IMR-90 (cell line): ENCODE results near the gene BCAR1. TPM values are rescaled to one million over a fixed set of nuclear protein-coding genes. Genes with fewer than 3 reads are reported as not detected.
A peak's percentile ranks its signal among the peaks of the same experiment; 100 is the strongest.

Experiments
- ATAC-seq: fragments of 200-7000 bp; cut with Tn5 transposase; 2 replicates; pipeline ENCODE4 v1.9.1; 2020; ENCODE audit warnings: low read depth, mild to moderate bottlenecking, moderate library complexity
- BruUV-seq: library from RNA; stranded (reverse); fragments of 400-500 nt; replicated peaks from 2 replicates; lab custom pipeline; 2021; lab: Mats Ljungman, UMichigan
- CTCF ChIA-PET: fragments of 300-600 bp; formaldehyde crosslinking; extraction: SDS; loops from one replicate; lab custom pipeline; 2021; ENCODE audit warnings: antibody characterized with exemption; lab: Yijun Ruan, JAX
- POLR2A ChIA-PET: fragments of 300-600 bp; sonication (Branson Sonifier 250); formaldehyde crosslinking; loops from one replicate; lab custom pipeline; 2022; ENCODE audit warnings: antibody characterized with exemption; ENCODE audit not compliant: unreplicated experiment; lab: Charles Lee
- DNase-seq: peaks from one replicate; pipeline ENCODE4 v3.0.0; 2013
- H2AFZ ChIP-seq: replicated peaks from 2 replicates; pipeline ENCODE3; 2013; ENCODE audit warnings: low read length, mild to moderate bottlenecking; ENCODE audit not compliant: poor library complexity
- H2AK5ac ChIP-seq: 2 replicates; pipeline ENCODE4 v1.6.1; 2013; ENCODE audit warnings: low read depth, low read length, inconsistent platforms
- H2AK9ac ChIP-seq: replicated peaks from 2 replicates; pipeline ENCODE3; 2013; ENCODE audit warnings: mild to moderate bottlenecking, low read depth, low read length, moderate library complexity; ENCODE audit not compliant: poor library complexity
- H2BK120ac ChIP-seq: 2 replicates; pipeline ENCODE4 v1.6.1; 2013; ENCODE audit warnings: low read depth, low read length, inconsistent platforms
- H2BK15ac ChIP-seq: 3 replicates; pipeline ENCODE4 v1.6.1; 2013; ENCODE audit warnings: low read depth, low read length, inconsistent platforms
- H2BK20ac ChIP-seq: 2 replicates; pipeline ENCODE4 v1.6.1; 2013; ENCODE audit warnings: low read depth, mild to moderate bottlenecking, inconsistent platforms, low read length, moderate library complexity
- H2BK5ac ChIP-seq: 2 replicates; pipeline ENCODE4 v1.6.1; 2013; ENCODE audit warnings: mild to moderate bottlenecking, low read depth, low read length, inconsistent platforms; ENCODE audit not compliant: poor library complexity, severe bottlenecking
- H3K14ac ChIP-seq: replicated peaks from 2 replicates; pipeline ENCODE4 v1.6.1; 2013; ENCODE audit warnings: low read depth, low read length, inconsistent platforms
- H3K18ac ChIP-seq: 2 replicates; pipeline ENCODE4 v1.6.1; 2013; ENCODE audit warnings: low read depth, low read length, control low read depth
- H3K23ac ChIP-seq: 2 replicates; pipeline ENCODE4 v1.6.1; 2013; ENCODE audit warnings: low read depth, low read length, inconsistent platforms
- H3K27ac ChIP-seq: 2 replicates; pipeline ENCODE4 v1.5.1; 2013; ENCODE audit warnings: mild to moderate bottlenecking, control low read depth, low read length; ENCODE audit not compliant: insufficient read depth
- H3K27me3 ChIP-seq: 2 replicates; pipeline ENCODE4 v1.6.1; 2013; ENCODE audit warnings: low read length; ENCODE audit not compliant: control insufficient read depth, insufficient read depth
- H3K36me3 ChIP-seq: 2 replicates; pipeline ENCODE4 v1.6.1; 2013; ENCODE audit warnings: low read length, mixed read lengths; ENCODE audit not compliant: control insufficient read depth, insufficient read depth
- H3K4ac ChIP-seq: 2 replicates; pipeline ENCODE4 v1.6.1; 2013; ENCODE audit warnings: low read depth, low read length, inconsistent platforms
- H3K4me1 ChIP-seq: 2 replicates; pipeline ENCODE4 v1.6.1; 2013; ENCODE audit warnings: low read length, mixed read lengths; ENCODE audit not compliant: control insufficient read depth, insufficient read depth
- H3K4me2 ChIP-seq: 2 replicates; pipeline ENCODE4 v1.6.1; 2013; ENCODE audit warnings: low read depth, mild to moderate bottlenecking, control low read depth, low read length, moderate library complexity
- H3K4me3 ChIP-seq: 2 replicates; pipeline ENCODE4 v1.5.1; 2013; ENCODE audit warnings: low read depth, mild to moderate bottlenecking, control low read depth, low read length, moderate library complexity; ENCODE audit not compliant: insufficient read depth
- H3K56ac ChIP-seq: 2 replicates; pipeline ENCODE4 v1.6.1; 2013; ENCODE audit warnings: low read length, inconsistent platforms; ENCODE audit not compliant: insufficient read depth; ENCODE audit errors: extremely low read depth
- H3K79me1 ChIP-seq, 2 experiments: 2 replicates each; pipeline ENCODE4 v1.6.1; 2013; ENCODE audit warnings: low read length in 2 of 2, inconsistent platforms in 1 of 2, low read depth in 1 of 2
- H3K9ac ChIP-seq: 2 replicates; pipeline ENCODE4 v1.6.1; 2013; ENCODE audit warnings: low read depth, low read length, control low read depth
- H3K9me1 ChIP-seq: 2 replicates; pipeline ENCODE4 v1.6.1; 2013; ENCODE audit warnings: low read length, inconsistent platforms; ENCODE audit not compliant: insufficient read depth
- H3K9me3 ChIP-seq: 2 replicates; pipeline ENCODE4 v1.6.1; 2013; ENCODE audit warnings: low read length; ENCODE audit not compliant: control insufficient read depth, insufficient read depth
- H4K20me1 ChIP-seq: 2 replicates; pipeline ENCODE4 v1.6.1; 2013; ENCODE audit warnings: low read length, inconsistent platforms; ENCODE audit not compliant: insufficient read depth
- H4K5ac ChIP-seq: 2 replicates; pipeline ENCODE4 v1.6.1; 2013; ENCODE audit warnings: mild to moderate bottlenecking, low read depth, low read length, control low read depth
- H4K8ac ChIP-seq, 2 experiments: 2 replicates each; pipeline ENCODE4 v1.6.1; 2013; ENCODE audit warnings: low read depth in 2 of 2, low read length in 2 of 2, control low read depth in 1 of 2, inconsistent platforms in 1 of 2
- H4K91ac ChIP-seq: 2 replicates; pipeline ENCODE4 v1.6.1; 2013; ENCODE audit warnings: low read depth, low read length, inconsistent platforms; ENCODE audit not compliant: insufficient read depth
- BHLHE40 ChIP-seq: fragments of 150-350 bp; IDR thresholded peaks from 2 replicates; pipeline ENCODE4 v1.6.1; 2016; ENCODE audit warnings: mild to moderate bottlenecking, low read depth, low read length
- CEBPB ChIP-seq: IDR thresholded peaks from 2 replicates; pipeline ENCODE4 v1.6.1; 2012; ENCODE audit warnings: low read depth, low read length, improper control_type of control experiment
- CHD1 ChIP-seq: IDR thresholded peaks from 2 replicates; pipeline ENCODE4 v1.6.1; 2012; ENCODE audit warnings: low read depth, low read length, improper control_type of control experiment
- CTCF ChIP-seq: conservative IDR thresholded peaks from 2 replicates; pipeline ENCODE4 v1.5.1; 2012; ENCODE audit warnings: mild to moderate bottlenecking, low read depth, low read length, improper control_type of control experiment
- ELK1 ChIP-seq: fragments of 150-350 bp; IDR thresholded peaks from 2 replicates; pipeline ENCODE4 v1.6.1; 2016; ENCODE audit warnings: low read depth, mild to moderate bottlenecking, low read length, moderate library complexity, borderline replicate concordance
- FOS ChIP-seq: fragments of 150-350 bp; IDR thresholded peaks from 2 replicates; pipeline ENCODE4 v1.6.1; 2016; ENCODE audit warnings: low read depth, low read length
- MAFK ChIP-seq: IDR thresholded peaks from 2 replicates; pipeline ENCODE4 v1.6.1; 2012; ENCODE audit warnings: low read depth, low read length, improper control_type of control experiment
- MAZ ChIP-seq: IDR thresholded peaks from 2 replicates; pipeline ENCODE4 v1.6.1; 2012; ENCODE audit warnings: low read depth, mild to moderate bottlenecking, low read length, improper control_type of control experiment, moderate library complexity, borderline replicate concordance
- MXI1 ChIP-seq: IDR thresholded peaks from 2 replicates; pipeline ENCODE4 v1.6.1; 2012; ENCODE audit warnings: low read depth, mild to moderate bottlenecking, low read length, moderate library complexity, borderline replicate concordance
- POLR2A ChIP-seq: IDR thresholded peaks from 2 replicates; pipeline ENCODE4 v1.6.1; 2012; ENCODE audit warnings: mild to moderate bottlenecking, low read depth, low read length
- RAD21 ChIP-seq: IDR thresholded peaks from 2 replicates; pipeline ENCODE4 v1.6.1; 2012; ENCODE audit warnings: low read length, improper control_type of control experiment
- RCOR1 ChIP-seq: IDR thresholded peaks from 2 replicates; pipeline ENCODE4 v1.6.1; 2012; ENCODE audit warnings: mild to moderate bottlenecking, low read length, improper control_type of control experiment; ENCODE audit not compliant: insufficient replicate concordance
- SMC3 ChIP-seq: fragments of 150-350 bp; IDR thresholded peaks from 2 replicates; pipeline ENCODE4 v1.6.1; 2016; ENCODE audit warnings: low read depth, mild to moderate bottlenecking, antibody characterized with exemption, low read length, moderate library complexity
- USF2 ChIP-seq: fragments of 150-350 bp; IDR thresholded peaks from 2 replicates; pipeline ENCODE4 v1.6.1; 2017; ENCODE audit warnings: mild to moderate bottlenecking, antibody characterized with exemption, low read length, low read depth
- WGBS, 2 experiments: methylation state at CpG; one replicate each; pipeline versions ENCODE4 v1.1.5 to v1.1.7; 2013; ENCODE audit warnings: missing lambda C conversion rate in 2 of 2; ENCODE audit not compliant: insufficient read length in 1 of 2; ENCODE audit errors: extremely low coverage in 2 of 2; 5-methylcytosine and 5-hydroxymethylcytosine counted together
- dilution Hi-C: fragments of 300-500 bp; cut with HindIII; formaldehyde crosslinking; loops from one replicate; pipeline ENCODE4 v1.14.3; 2018; ENCODE audit warnings: low sequenced_read_pairs; ENCODE audit not compliant: unreplicated experiment
- in situ Hi-C: fragments of 300-500 bp; cut with MboI; formaldehyde crosslinking; loops from 3 replicates; pipeline ENCODE4 v1.14.3; 2019; ENCODE audit warnings: low sequenced_read_pairs, inconsistent platforms, mixed read lengths
- intact Hi-C: fragments of 100-400 bp; cut with micrococcal nuclease; formaldehyde crosslinking; loops from 2 replicates; pipeline ENCODE4 v1.10.0; 2022
- polyA plus RNA-seq, 3 experiments: library from polyadenylated mRNA; depleted of rRNA; stranded (reverse); fragments of >200 nt; gene quantifications; 2 replicates each; pipeline ENCODE4 v1.2.3, GENCODE V29; 2012; ENCODE audit warnings: low replicate concordance in 1 of 3
- total RNA-seq: library from RNA; depleted of rRNA; stranded (reverse); fragments of >200 nt; gene quantifications from 2 replicates; pipeline ENCODE4 v1.2.3, GENCODE V29; 2012

Gene BCAR1
- total and polyA plus RNA-seq, 2 of the 4 experiments (the other 2 are of a cell fraction) = 18.1 to 99.4 TPM

GRCh38 chr16:75262104-75262799 is 10.8 kb upstream of the BCAR1 start:
- no TSS peak for BruUV-seq
- peak overlapping the region; percentile 12 for H2AK9ac ChIP-seq
- dilution Hi-C loops (no loop called here), intact Hi-C loops (no loop called here), in situ Hi-C loops (no loop called here)
- peak overlapping the region; percentile 2; the same call in 1 of the 2 replicates for H3K4ac ChIP-seq
- WGBS, 2 experiments = 52% methylated on average over 4 of the region's 14 CpGs; no CpG with 5 or more reads in 1 of the 2 experiments
- ATAC-seq (no peak), DNase-seq (no peak)
- H3K23ac ChIP-seq = peak overlapping the region; percentile 72
- peak overlapping the region; percentile 13; the same call in 1 of the 2 replicates for H3K4me2 ChIP-seq
- H3K18ac ChIP-seq = no peak overlapping the region
- H2BK20ac ChIP-seq = no peak overlapping the region
- POLR2A ChIA-PET = no interaction called here
- H4K8ac ChIP-seq = no peak overlapping the region
- no peaks in the 10 kb centered on the region for H3K27me3 ChIP-seq
- H2BK120ac ChIP-seq = no peak overlapping the region
- peaks cover 56% of the 10 kb centered on the region for H3K4me1 ChIP-seq
- peaks cover 8% of the 10 kb centered on the region; the same call in 1 of the 2 replicates for H3K36me3 ChIP-seq
- 0 out of 2 replicates have a peak overlapping the region, but pooled peaks have one; percentile 13 for H3K27ac ChIP-seq
- H4K20me1 ChIP-seq = peaks cover 76% of the 10 kb centered on the region
- H3K4me3 ChIP-seq = no peak overlapping the region
- H3K9ac ChIP-seq = no peak overlapping the region
- H4K5ac ChIP-seq = no peak overlapping the region
- no peak overlapping the region for H2BK15ac ChIP-seq
- H2BK5ac ChIP-seq = peak overlapping the region; percentile 31
- no peak overlapping the region for H3K56ac ChIP-seq
- H3K14ac ChIP-seq = 0 out of 2 replicates have a peak overlapping the region, but pooled peaks have one; percentile 45
- peaks cover 5 to 74% of the 10 kb centered on the region in 2 experiments; a peak in 3 of 4 replicates for H3K79me1 ChIP-seq
- H4K91ac ChIP-seq = no peak overlapping the region
- H2AK5ac ChIP-seq = peak overlapping the region; percentile 39; the same call in 1 of the 2 replicates
- H3K9me1 ChIP-seq = peaks cover 55% of the 10 kb centered on the region
- no peak overlapping the region for H2AFZ ChIP-seq
- CTCF ChIA-PET = no interaction called here
- no peak for TF ChIP-seq CHD1
- TF ChIP-seq CEBPB = no peak
- no peak for TF ChIP-seq MAZ
- no peak for TF ChIP-seq SMC3
- no peak for TF ChIP-seq RAD21
- TF ChIP-seq RCOR1 = no peak
- TF ChIP-seq MXI1 = no peak
- no peak for TF ChIP-seq USF2
- no peak for TF ChIP-seq ELK1
- no peak for TF ChIP-seq FOS
- TF ChIP-seq MAFK = no peak
- TF ChIP-seq CTCF = no peak
- TF ChIP-seq POLR2A = no peak
- no peak for TF ChIP-seq BHLHE40
- no peaks in the 10 kb centered on the region for H3K9me3 ChIP-seq
